Brain pericyte (primary cell): ENCODE results near the gene FBXO15.
A peak's percentile ranks its signal among the peaks of the same experiment; 100 is the strongest.

Source experiments
- DNase-seq: peaks from one replicate; pipeline ENCODE4 v3.0.0-alpha.2; 2012; ENCODE audit warnings: low read depth, low spot score

FBXO15 gene

GRCh38 chr18:74153793-74154192 is 6.2 kb upstream of the FBXO15 start:
- DNase-seq, result no peak

GRCh38 chr18:74153377-74153776 is 5.7 kb upstream of the FBXO15 start:
- DNase-seq, result no peak

GRCh38 chr18:74152857-74153256 is 5.2 kb upstream of the FBXO15 start:
- DNase-seq, result no peak

GRCh38 chr18:74152270-74152669 is 4.6 kb upstream of the FBXO15 start:
- no peak for DNase-seq

- DNase-seq, result no peak
Observed at GRCh38 chr18:74149878-74150277, 2.2 kb upstream of the FBXO15 start.

- no peak for DNase-seq
Observed at GRCh38 chr18:74148543-74149070, 973 bp upstream of the FBXO15 start.

GRCh38 chr18:74147491-74147778 is 199 bp downstream of the FBXO15 start:
- DNase-seq, result no peak

GRCh38 chr18:74146756-74147155 is 878 bp downstream of the FBXO15 start:
- DNase-seq, result no peak

GRCh38 chr18:74142252-74142651 is 5.4 kb downstream of the FBXO15 start:
- no peak for DNase-seq

GRCh38 chr18:74141667-74142066 is 6.0 kb downstream of the FBXO15 start:
- DNase-seq, result no peak

- no peak for DNase-seq
Observed at GRCh38 chr18:74140582-74140981, 7.1 kb downstream of the FBXO15 start.

- no peak for DNase-seq
Observed at GRCh38 chr18:74139888-74140287, 7.7 kb downstream of the FBXO15 start.

- DNase-seq, result no peak
Observed at GRCh38 chr18:74139411-74139810, 8.2 kb downstream of the FBXO15 start.

- no peak for DNase-seq
Observed at GRCh38 chr18:74137920-74138538, 9.6 kb downstream of the FBXO15 start.

- DNase-seq, result peak; percentile 49
Observed at GRCh38 chr18:74132201-74132600, 15.4 kb downstream of the FBXO15 start.

- no peak for DNase-seq
Observed at GRCh38 chr18:74131124-74131523, 16.5 kb downstream of the FBXO15 start.

GRCh38 chr18:74128159-74128558 is 19.5 kb downstream of the FBXO15 start:
- no peak for DNase-seq

GRCh38 chr18:74126684-74127655 is 20.7 kb downstream of the FBXO15 start:
- no peak for DNase-seq

GRCh38 chr18:74124642-74125041 is 23.0 kb downstream of the FBXO15 start:
- no peak for DNase-seq

GRCh38 chr18:74123200-74123599 is 24.4 kb downstream of the FBXO15 start:
- no peak for DNase-seq

GRCh38 chr18:74116633-74117554 is 30.7 kb downstream of the FBXO15 start:
- no peak for DNase-seq

GRCh38 chr18:74115046-74115445 is 32.6 kb downstream of the FBXO15 start:
- no peak for DNase-seq
